SK-MEL-5 (cell line): Measurements from ENCODE around the gene GJA8. TPM values are rescaled to one million over a fixed set of nuclear protein-coding genes. Genes with fewer than 3 reads are reported as not detected.
"Not testable (repeated sequence)": the region's sequence is repeated elsewhere in the genome, so short reads cannot be mapped to it uniquely, and the experiment has no call there.

Source experiments
- DNase-seq: peaks from one replicate; pipeline ENCODE4 v3.0.0-alpha.2; 2016; ENCODE audit warnings: low read depth, low spot score
- in situ Hi-C: cut with HindIII; loops from 2 replicates; pipeline ENCODE4 v1.10.0; 2016; ENCODE audit warnings: low sequenced_read_pairs, high pct_unique_total_duplicates, low pct_unique_long_range_greater_than_20kb
- total RNA-seq: library from RNA; depleted of rRNA; stranded (reverse); fragments of >200 nt; shearing (Covaris generic); gene quantifications from 2 replicates; pipeline ENCODE4 v1.2.3, GENCODE V29; 2014; rRNA removed

Gene GJA8
- total RNA-seq, 1 experiment from 2014 or later: not detected

- in situ Hi-C loops: no loop called here
- no peak for DNase-seq
Observed at GRCh38 chr1:147913362-147913942, 10.9 kb downstream of the GJA8 start.

DNA sequence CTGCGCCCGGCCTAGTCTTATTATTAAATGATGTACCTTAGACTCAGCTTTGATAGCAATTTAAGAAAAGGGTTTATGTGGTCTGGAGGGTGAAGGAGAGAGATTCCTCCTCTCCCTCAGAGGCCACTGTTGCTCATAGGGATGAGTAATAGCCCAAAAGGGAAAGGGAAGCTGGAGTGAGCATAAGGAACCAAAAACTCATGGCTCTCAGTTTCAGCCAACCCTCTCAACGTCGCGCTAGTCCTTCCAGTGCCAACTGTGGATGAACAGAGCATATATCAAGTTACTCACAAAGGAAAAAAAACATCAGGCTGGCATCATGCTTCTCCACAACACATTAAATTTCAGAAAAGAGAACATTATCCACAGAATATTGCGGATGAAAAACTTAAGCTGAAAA, 17.3 kb downstream of the GJA8 start:
- DNase-seq: no peak
- in situ Hi-C loops: no loop called here

DNA sequence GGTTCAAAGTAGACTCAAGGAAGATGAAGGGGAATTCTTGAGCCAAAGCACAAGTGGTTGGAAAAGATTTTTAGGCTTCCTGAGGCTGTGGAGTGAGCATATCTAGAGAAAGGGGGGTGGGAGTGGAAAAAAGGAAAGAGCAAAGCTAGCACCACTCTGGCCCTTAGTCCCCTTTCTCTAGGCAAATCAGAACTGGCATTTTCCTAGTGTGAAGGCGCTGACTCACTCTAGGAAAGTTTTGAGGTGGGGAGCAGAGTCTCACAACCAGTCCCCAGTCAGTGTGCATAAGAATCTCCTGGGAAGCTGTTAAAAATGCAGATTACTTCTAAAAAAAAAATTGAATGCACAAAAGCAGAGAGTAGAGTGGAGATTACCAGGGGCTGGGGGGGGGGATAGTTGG, 22.2 kb downstream of the GJA8 start:
- DNase-seq: no peak
- in situ Hi-C loops: no loop called here

GRCh38 chr1:147927215-147927614, 24.6 kb downstream of the GJA8 start:
- in situ Hi-C loops, DNase-seq: not testable (repeated sequence)

GRCh38 chr1:147927689-147928088, 25.1 kb downstream of the GJA8 start:
- in situ Hi-C loops, DNase-seq: not testable (repeated sequence)

DNA sequence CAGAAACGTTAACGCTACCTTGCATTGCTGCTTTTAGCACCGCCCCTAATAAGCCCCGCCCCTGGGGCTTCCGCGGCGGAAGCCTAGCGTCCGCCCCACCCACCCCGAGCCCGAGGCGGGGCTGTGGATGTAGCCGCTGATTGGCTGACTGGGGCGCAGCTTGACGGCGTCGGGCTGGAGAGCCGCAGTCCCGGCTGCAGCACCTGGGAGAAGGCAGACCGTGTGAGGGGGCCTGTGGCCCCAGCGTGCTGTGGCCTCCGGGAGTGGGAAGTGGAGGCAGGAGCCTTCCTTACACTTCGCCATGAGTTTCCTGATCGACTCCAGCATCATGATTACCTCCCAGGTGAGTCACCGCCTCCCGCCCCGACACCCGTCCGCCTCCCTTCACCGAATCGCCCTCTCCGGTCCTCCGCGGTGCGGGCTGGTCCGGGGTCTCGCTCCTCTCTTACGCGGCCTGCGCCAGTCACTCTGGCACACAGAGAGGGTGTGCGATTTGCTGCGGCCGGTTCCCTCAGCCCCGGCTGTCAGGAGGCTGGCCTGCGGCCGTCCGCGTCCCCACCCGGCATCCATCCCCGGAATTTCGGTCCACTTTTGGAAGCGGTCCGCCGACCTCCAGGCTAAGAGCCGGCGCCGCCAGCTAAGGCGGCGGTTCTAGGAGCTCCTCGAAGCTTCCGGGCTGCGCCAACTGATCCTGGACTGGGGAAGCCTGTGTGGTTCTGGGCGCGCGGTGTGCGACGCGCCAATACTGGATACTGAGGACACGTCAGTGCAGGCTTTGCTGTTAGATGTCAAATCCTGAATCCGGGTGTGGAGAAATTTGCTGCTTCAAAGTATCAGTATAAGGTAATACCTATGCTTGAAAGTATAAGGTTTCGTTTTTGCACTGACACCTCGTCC, 25.9 kb downstream of the GJA8 start, which contains the start of gene GPR89B:
GPR89B (plus strand) TSS at position 185 of the 897 bp plus-strand sequence; CDS start at position 302, 117 bp downstream.
- peak; percentile 96 for DNase-seq
- in situ Hi-C loops: not testable (repeated sequence)

DNA sequence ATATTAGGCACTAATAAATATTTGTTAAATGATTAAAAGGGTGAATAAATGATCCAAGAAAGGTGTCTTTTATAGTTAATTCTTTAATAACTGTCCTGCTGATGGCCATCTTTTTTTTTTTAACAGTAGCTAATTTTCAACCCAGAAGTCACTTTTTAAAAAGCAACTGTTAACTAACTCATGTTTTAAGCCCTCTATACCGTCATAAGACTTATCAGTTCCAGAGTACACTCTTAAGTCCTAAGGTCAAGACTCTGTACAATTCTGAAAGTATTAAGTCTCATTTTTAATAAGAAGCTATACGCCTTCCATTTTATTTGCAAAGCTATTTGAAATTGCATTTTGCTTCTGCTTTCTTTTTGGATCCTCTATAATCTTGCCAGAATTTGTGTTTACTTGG, 28.5 kb downstream of the GJA8 start:
- DNase-seq, in situ Hi-C loops: not testable (repeated sequence)

- peak; percentile 78 for DNase-seq
- in situ Hi-C loops: not testable (repeated sequence)
Observed at GRCh38 chr1:147935296-147935695, 32.7 kb downstream of the GJA8 start.

DNA sequence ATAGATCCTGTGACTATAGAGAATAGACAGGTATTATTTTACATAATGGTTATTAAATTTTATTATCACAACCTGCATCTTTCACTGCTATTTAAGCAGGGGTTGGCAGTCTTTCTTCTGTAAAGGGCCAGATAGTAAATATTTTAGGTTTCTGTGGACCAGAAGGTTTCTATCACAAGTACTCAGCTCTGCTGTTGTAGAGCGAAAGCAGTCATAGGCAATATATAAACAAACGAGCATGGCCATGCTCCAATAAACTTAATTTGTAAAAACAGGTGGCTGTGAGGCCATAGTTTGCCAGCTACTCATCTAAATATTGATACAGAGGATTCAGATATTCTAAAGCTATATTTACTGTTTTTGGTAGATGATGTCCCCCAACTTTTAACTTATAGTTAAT, 37.9 kb downstream of the GJA8 start:
- DNase-seq, in situ Hi-C loops: not testable (repeated sequence)

DNA sequence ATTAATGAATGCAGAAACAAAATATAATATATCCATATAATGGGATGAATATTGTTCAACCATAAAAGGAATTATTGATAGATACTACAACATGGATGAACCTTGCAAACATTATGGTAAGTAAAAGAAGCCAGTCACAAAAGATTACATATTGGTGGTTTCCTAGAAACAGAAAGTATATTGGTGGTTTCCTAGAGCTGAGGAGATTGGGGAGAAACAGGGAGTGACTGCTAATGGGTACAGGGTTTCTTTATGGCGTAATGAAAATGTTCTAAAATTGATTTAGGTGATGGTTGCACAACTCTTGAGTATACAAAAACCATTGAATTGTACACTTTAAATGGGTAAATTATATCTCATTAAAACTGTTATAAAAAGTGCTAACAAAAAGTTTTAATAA, 40.0 kb downstream of the GJA8 start:
- DNase-seq, in situ Hi-C loops: not testable (repeated sequence)

- in situ Hi-C loops, DNase-seq: not testable (repeated sequence)
Observed at GRCh38 chr1:147949517-147949916, 46.9 kb downstream of the GJA8 start.

Other genes with a start within 250 kb of the GJA8 start
- 12.0 and 22.4 TPM in 2 replicates for gene ACP6, start 232.3 kb upstream of the GJA8 start, total RNA-seq
- gene GJA5, start 142.2 kb upstream of the GJA8 start, total RNA-seq: not detected in 2 replicates
- gene GPR89B, start 25.6 kb downstream of the GJA8 start, total RNA-seq: 30.8 and 34.4 TPM in 2 replicates
- 5.1 and 5.2 TPM in 2 replicates for gene NBPF11, start 249.5 kb downstream of the GJA8 start, total RNA-seq